Sigmoid colon (tissue), 7 donors: ENCODE measurements around the gene SSU72. TPM values are rescaled to one million over a fixed set of nuclear protein-coding genes. Genes with fewer than 3 reads are reported as not detected.
A peak's percentile ranks its signal among the peaks of the same experiment; 100 is the strongest.

Source experiments
- DNase-seq: peaks from one replicate; pipeline ENCODE4 v3.0.0-alpha.2; 2019
- H3K27ac ChIP-seq, 4 donors: fragments of 200-600 bp; sonication (generic); one replicate each; pipeline ENCODE4 v1.5.1; 2016 to 2019; ENCODE audit warnings: mild to moderate bottlenecking in 1 of 4
- H3K27me3 ChIP-seq, 3 donors: fragments of 200-600 bp; sonication (generic); one replicate each; pipeline ENCODE4 v1.5.1; 2019; ENCODE audit warnings: mild to moderate bottlenecking in 1 of 3
- H3K36me3 ChIP-seq, 4 donors: fragments of 200-600 bp; sonication (generic); one replicate each; pipeline ENCODE4 v1.5.1; 2016 to 2019
- H3K4me1 ChIP-seq, 4 donors: fragments of 200-600 bp; sonication (generic); one replicate each; pipeline ENCODE4 v1.5.1; 2017 to 2019
- H3K4me3 ChIP-seq, 4 donors: fragments of 200-600 bp; sonication (generic); one replicate each; pipeline ENCODE4 v1.5.1; 2017 to 2019; ENCODE audit warnings: mild to moderate bottlenecking in 2 of 4, moderate library complexity in 1 of 4
- H3K9me3 ChIP-seq, 4 donors: fragments of 200-600 bp in 3 of 4; sonication (generic) in 3 of 4; one replicate each; pipeline versions ENCODE4 v1.5.1 to v1.6.1; 2013 to 2019
- CTCF ChIP-seq, 4 experiments: fragments of 450-650 bp in 3 of 4; fragments of 200-600 bp in 1 of 4; IDR thresholded peaks; one replicate each; pipeline ENCODE4 v1.5.1; 2016 to 2019; ENCODE audit warnings: antibody characterized with exemption in 4 of 4, mild to moderate bottlenecking in 3 of 4, moderate library complexity in 2 of 4
- EP300 ChIP-seq, 4 donors: sonication (generic); formaldehyde crosslinking; IDR thresholded peaks; one replicate each; pipeline ENCODE4 v1.6.1; 2017; ENCODE audit warnings: antibody characterized with exemption in 4 of 4
- POLR2A ChIP-seq, 2 donors: fragments of 450-650 bp; IDR thresholded peaks; one replicate each; pipeline ENCODE4 v1.6.1; 2016; ENCODE audit warnings: antibody characterized with exemption in 2 of 2, mild to moderate bottlenecking in 2 of 2, moderate library complexity in 2 of 2
- POLR2AphosphoS5 ChIP-seq, 4 donors: sonication (generic); formaldehyde crosslinking; IDR thresholded peaks; one replicate each; pipeline ENCODE4 v1.6.1; 2017; ENCODE audit warnings: antibody characterized with exemption in 4 of 4
- WGBS, 2 donors: extraction: QIAGEN DNeasy Blood & Tissue Kit; methylation state at CpG; one replicate each; pipeline ENCODE4 v1.1.7; 2013; 5-methylcytosine and 5-hydroxymethylcytosine counted together
- intact Hi-C: fragments of 100-400 bp; cut with DNase I; formaldehyde crosslinking; loops from one replicate; pipeline ENCODE4 v1.15.1; 2023
- polyA plus RNA-seq, 3 donors: library from polyadenylated mRNA; stranded (reverse); fragments of 200-250 nt; gene quantifications; one replicate each; pipeline ENCODE4 v1.2.3, GENCODE V29; 2013
- total RNA-seq, 4 donors: library from RNA; depleted of rRNA; stranded (reverse); fragments of >200 nt; gene quantifications; one replicate each; pipeline ENCODE4 v1.1.0, GENCODE V29; 2016
- donor health status: healthy with polysubstance abuse.
- donor health status: Bipolar disorder and iron deficiency.
- donor health status: healthy.

The SSU72 gene
- total and polyA plus RNA-seq, 7 donors: 98.9 to 165 (median 119) TPM

- TF ChIP-seq POLR2A (IDR thresholded peaks at IDR 0.05) (no peak), CTCF (IDR thresholded peaks at IDR 0.05) (no peak), EP300 (IDR thresholded peaks at IDR 0.05) (no peak), POLR2AphosphoS5 (IDR thresholded peaks at IDR 0.05) (no peak)
- Histone ChIP-seq H3K4me3 (peak within 1 kb of the TSS in 3 of 4 donors; percentile 29 to 50 (median 42)), H3K27me3 (peaks cover 31 to 85% (median 55%) of the 10 kb centered on the region in 3 donors), H3K27ac (no peak within 1 kb of the TSS), H3K36me3 (no peaks in the 10 kb centered on the region), H3K4me1 (peaks cover 0 to 19% (median 14%) of the 10 kb centered on the region in 4 donors), H3K9me3 (no peaks in the 10 kb centered on the region)
- intact Hi-C loops: no loop called here
- no peak for DNase-seq
- WGBS, 2 donors: 3 to 5% methylated on average over 125 of the region's 125 CpGs
Measured at GRCh38 chr1:1599935-1600860, 25.5 kb upstream of the SSU72 start, which contains the start of gene FNDC10. TSS of gene FNDC10 (minus strand) at chr1:1600135. CDS start at chr1:1600015, 120 bp downstream.

GRCh38 chr1:1599030-1599934, 24.6 kb upstream of the SSU72 start:
- no peak overlapping the region for H3K27ac ChIP-seq
- H3K4me1 ChIP-seq: peaks cover 0 to 19% (median 14%) of the 10 kb centered on the region in 4 donors
- H3K27me3 ChIP-seq: peaks cover 31 to 76% (median 49%) of the 10 kb centered on the region in 3 donors
- intact Hi-C loops: no loop called here
- H3K9me3 ChIP-seq: no peaks in the 10 kb centered on the region
- WGBS, 2 donors: 7 to 11% methylated on average over 111 of the region's 111 CpGs
- DNase-seq: no peak
- no peak for TF ChIP-seq EP300 (IDR thresholded peaks at IDR 0.05)
- no peak for TF ChIP-seq CTCF (IDR thresholded peaks at IDR 0.05)
- TF ChIP-seq POLR2AphosphoS5 (IDR thresholded peaks at IDR 0.05): no peak
- TF ChIP-seq POLR2A (IDR thresholded peaks at IDR 0.05): no peak
- H3K4me3 ChIP-seq: peak overlapping the region in 2 of 4 donors; percentile 23 to 39
- no peaks in the 10 kb centered on the region for H3K36me3 ChIP-seq

GRCh38 chr1:1598720-1599029, 24.0 kb upstream of the SSU72 start:
- 78 to 88% methylated on average over 13 of the region's 13 CpGs for WGBS, 2 donors
- H3K27ac ChIP-seq: no peak overlapping the region
- intact Hi-C loops: no loop called here

More at GRCh38 chr1:1598720-1599029, 24.0 kb upstream of the SSU72 start:
- TF ChIP-seq POLR2A (IDR thresholded peaks at IDR 0.05) (no peak), CTCF (IDR thresholded peaks at IDR 0.05) (no peak), POLR2AphosphoS5 (IDR thresholded peaks at IDR 0.05) (no peak), EP300 (IDR thresholded peaks at IDR 0.05) (no peak)
- DNase-seq: no peak
- Histone ChIP-seq H3K9me3 (no peaks in the 10 kb centered on the region), H3K4me1 (peaks cover 0 to 19% (median 14%) of the 10 kb centered on the region in 4 donors), H3K36me3 (no peaks in the 10 kb centered on the region), H3K27me3 (peaks cover 31 to 70% (median 49%) of the 10 kb centered on the region in 3 donors), H3K4me3 (no peak overlapping the region)
